ENCODE data around the gene GRIA4.

The GRIA4 gene

GRCh38 chr11:106015066-106015465, 405.2 kb downstream of the GRIA4 start:
- DNase-seq, result no peak

DNA sequence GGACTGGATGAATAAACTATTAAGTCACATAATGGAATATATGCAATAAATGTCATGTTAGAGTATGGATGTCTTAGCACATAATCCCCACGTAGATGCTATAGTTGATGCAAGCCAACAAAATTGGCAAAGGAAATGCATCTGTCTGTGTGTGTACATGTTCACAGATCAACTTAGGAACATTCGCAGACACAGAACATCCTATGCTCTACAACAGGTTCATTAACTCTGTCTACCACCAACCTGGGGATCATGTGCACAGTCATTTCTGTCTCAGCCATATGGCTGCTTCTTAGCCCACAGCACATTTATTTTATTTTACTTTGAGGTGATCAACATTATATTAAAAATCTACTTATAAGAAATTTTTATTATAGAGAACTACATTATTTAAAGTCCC, 407.2 kb downstream of the GRIA4 start:
- DNase-seq, result no peak

GRCh38 chr11:106021181-106021966, 411.5 kb downstream of the GRIA4 start:
- DNase-seq, result no peak

GRCh38 chr11:106021967-106022794, 412.3 kb downstream of the GRIA4 start, which contains the start of gene MSANTD4:
Gene MSANTD4, minus strand, starts transcription at chr11:106022240. Its CDS starts 11,323 bp downstream, at chr11:106010917.
- peak; percentile 95 for DNase-seq

GRCh38 chr11:106022795-106023275, 413.0 kb downstream of the GRIA4 start:
- no peak for DNase-seq

DNA sequence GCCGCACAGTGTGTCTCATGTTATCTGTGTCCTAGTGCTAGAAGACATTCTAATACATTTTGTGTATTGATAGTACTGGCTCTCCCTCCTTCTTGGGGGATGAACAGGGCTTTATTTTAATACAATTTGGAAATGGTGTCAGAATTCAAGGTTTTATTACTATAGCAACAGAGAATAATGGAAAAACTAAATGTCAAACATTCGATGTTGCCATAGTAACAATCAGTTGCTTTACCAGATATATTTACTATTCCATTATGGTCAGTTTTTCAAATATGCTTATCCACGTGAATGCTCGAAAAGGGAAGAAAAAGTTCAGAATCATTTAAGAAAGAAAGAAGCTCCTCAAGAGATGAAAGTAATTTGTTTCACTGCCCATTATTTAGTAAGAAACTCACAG, 420.7 kb downstream of the GRIA4 start:
- DNase-seq, result no peak

- DNase-seq, result no peak
Observed at GRCh38 chr11:106031202-106031810, 421.4 kb downstream of the GRIA4 start.

All from activated CD8-positive, alpha-beta memory T cell treated with anti-CD3 and anti-CD28 coated beads, Interleukin-2, amount 50 U/mL, for 48 hours (primary cell).